WTC11 (cell line): ENCODE data around the gene MLST8.

Experiments
- CTCF ChIP-seq: fragments of 200-600 bp; IDR thresholded peaks from 2 replicates; pipeline ENCODE4 v1.8.0; 2022; ENCODE audit warnings: antibody characterized with exemption
- ERG ChIP-seq: fragments of 250-450 bp; sonication (Bioruptor Pico); IDR thresholded peaks from 2 replicates; pipeline ENCODE4 v1.8.0; 2021; ENCODE audit warnings: mild to moderate bottlenecking
- ESRRA ChIP-seq: sonication (generic); formaldehyde crosslinking; IDR thresholded peaks from 2 replicates; pipeline ENCODE4 v1.8.1; 2022; ENCODE audit warnings: mild to moderate bottlenecking, missing genetic modification reagents, borderline replicate concordance
- ETV6 ChIP-seq: sonication (generic); formaldehyde crosslinking; IDR thresholded peaks from 2 replicates; pipeline ENCODE4 v1.8.1; 2022; ENCODE audit warnings: mild to moderate bottlenecking, missing genetic modification reagents
- FOXJ3 ChIP-seq: sonication (generic); formaldehyde crosslinking; IDR thresholded peaks from 2 replicates; pipeline ENCODE4 v1.9.0; 2021; ENCODE audit warnings: missing genetic modification reagents, mild to moderate bottlenecking, borderline replicate concordance
- FOXP1 ChIP-seq: sonication (generic); formaldehyde crosslinking; IDR thresholded peaks from 2 replicates; pipeline ENCODE4 v1.8.0; 2022; ENCODE audit warnings: missing genetic modification reagents, mild to moderate bottlenecking, moderate library complexity, borderline replicate concordance
- NR1H2 ChIP-seq: sonication (generic); formaldehyde crosslinking; IDR thresholded peaks from 2 replicates; pipeline ENCODE4 v1.9.0; 2021; ENCODE audit warnings: mild to moderate bottlenecking, moderate library complexity, missing genetic modification reagents
- SMAD3 ChIP-seq: sonication (generic); formaldehyde crosslinking; IDR thresholded peaks from 2 replicates; pipeline ENCODE4 v1.8.0; 2022; ENCODE audit warnings: missing genetic modification reagents, mild to moderate bottlenecking, borderline replicate concordance
- USF1 ChIP-seq: sonication (generic); formaldehyde crosslinking; IDR thresholded peaks from 2 replicates; pipeline ENCODE4 v1.8.0; 2022; ENCODE audit warnings: mild to moderate bottlenecking, missing genetic modification reagents
- ZNF121 ChIP-seq: sonication (generic); formaldehyde crosslinking; IDR thresholded peaks from 2 replicates; pipeline ENCODE4 v1.8.0; 2023; ENCODE audit warnings: missing genetic modification reagents
- ZNF425 ChIP-seq: fragments of 250-450 bp; sonication (Bioruptor Pico); conservative IDR thresholded peaks from 2 replicates; pipeline ENCODE4 v1.9.0; 2021; ENCODE audit warnings: mild to moderate bottlenecking

- TF ChIP-seq USF1 (CRISPR knock-in tag) (no peak), NR1H2 (CRISPR knock-in tag) (no peak), CTCF (no peak), ZNF121 (CRISPR knock-in tag) (no peak), SMAD3 (CRISPR knock-in tag) (no peak), ESRRA (no peak), ETV6 (CRISPR knock-in tag) (no peak), ERG (CRISPR knock-in tag) (no peak), FOXJ3 (CRISPR knock-in tag) (no peak), FOXP1 (CRISPR knock-in tag) (no peak), ZNF425 (CRISPR knock-in tag) (no peak)
Observed at GRCh38 chr16:2194166-2194834, 11.0 kb upstream of the MLST8 start.
